ENCODE data around the gene PPM1B.
"Not testable (repeated sequence)": the region's sequence is repeated elsewhere in the genome, so short reads cannot be mapped to it uniquely, and the experiment has no call there.

Gene PPM1B

DNA sequence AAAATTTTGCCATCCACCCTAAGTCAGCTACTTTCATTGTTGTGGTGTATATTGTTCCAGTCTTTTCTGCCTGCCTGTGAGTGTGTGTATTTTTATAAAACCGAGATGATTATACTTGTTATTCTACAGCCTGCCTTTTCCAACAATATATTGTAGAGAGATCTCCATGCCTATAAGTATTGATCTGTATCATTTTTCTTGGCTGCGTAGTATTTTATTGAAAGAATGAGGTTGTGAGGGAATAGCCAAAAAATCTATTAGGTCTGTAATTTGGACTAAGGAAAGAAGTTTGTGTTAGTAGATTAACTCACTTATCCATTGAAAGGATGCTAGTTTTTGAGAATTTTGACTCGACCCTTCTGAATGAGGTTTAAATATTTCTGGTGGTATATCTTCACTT is 34.9 kb downstream of the PPM1B start:
- no peak for DNase-seq

DNA sequence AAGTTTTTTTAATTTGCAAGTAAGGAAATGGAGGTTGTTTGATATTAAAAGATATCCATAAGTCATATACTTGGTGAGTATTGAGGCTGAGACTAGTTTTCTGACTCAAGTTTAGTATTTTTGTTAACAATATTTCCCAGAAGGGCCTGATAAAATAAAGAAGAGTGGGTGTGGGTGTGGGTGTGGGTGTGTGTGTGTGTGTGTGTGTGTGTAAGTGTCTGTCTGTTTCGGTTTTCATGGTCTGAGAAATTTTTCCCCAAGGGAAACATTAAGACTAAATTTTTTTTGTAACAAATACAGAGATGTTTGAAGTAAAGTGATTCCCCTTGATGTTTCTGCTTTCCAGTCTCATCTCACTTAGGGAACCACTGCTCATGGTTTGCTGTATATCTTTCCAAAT is 36.5 kb downstream of the PPM1B start:
- DNase-seq = no peak

GRCh38 chr2:44207102-44207501 is 38.4 kb downstream of the PPM1B start:
- DNase-seq = no peak

DNA sequence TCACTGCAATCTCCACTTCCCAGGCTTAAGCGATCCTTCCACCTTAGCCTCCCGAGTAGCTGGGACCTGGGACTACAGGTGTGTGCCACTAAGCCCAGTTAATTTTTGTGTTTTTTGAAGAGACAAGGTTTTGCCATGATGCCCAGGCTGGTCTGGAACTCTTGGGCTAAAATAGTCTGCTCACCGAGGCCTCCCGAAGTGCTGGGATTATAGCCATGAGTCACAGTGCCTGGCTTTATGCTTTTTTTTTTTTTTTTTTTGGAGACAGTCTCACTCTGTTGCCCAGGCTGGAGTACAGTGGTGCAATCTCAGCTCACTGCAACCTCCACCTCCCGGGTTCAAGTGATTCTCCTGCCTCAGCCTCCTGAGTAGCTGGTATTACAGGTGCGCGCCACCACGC is 39.0 kb downstream of the PPM1B start:
- not testable (repeated sequence) for DNase-seq

GRCh38 chr2:44210362-44210761 is 41.7 kb downstream of the PPM1B start:
- DNase-seq = no peak

- no peak for DNase-seq
These were observed 42.5 kb downstream of the PPM1B start for GRCh38 chr2:44211183-44211582.

DNA sequence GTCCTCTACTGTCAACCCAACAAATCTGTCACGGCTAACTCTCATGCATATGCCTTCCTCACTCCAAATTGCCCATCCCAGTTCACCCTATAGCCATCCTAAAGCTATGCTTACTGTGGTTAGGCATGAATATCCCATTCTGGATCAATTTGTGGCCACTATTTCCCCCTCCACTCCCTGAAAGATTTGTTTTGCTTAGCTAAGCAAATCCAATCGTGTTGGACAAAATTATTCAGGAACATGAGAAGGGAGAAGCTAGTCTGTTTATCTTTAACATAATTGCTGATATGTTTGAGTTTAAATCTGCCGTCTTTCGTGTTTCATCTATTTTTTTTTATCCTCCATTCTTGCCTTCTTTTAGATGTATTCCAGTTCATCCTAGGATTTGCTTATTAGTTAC is 43.6 kb downstream of the PPM1B start:
- no peak for DNase-seq

DNA sequence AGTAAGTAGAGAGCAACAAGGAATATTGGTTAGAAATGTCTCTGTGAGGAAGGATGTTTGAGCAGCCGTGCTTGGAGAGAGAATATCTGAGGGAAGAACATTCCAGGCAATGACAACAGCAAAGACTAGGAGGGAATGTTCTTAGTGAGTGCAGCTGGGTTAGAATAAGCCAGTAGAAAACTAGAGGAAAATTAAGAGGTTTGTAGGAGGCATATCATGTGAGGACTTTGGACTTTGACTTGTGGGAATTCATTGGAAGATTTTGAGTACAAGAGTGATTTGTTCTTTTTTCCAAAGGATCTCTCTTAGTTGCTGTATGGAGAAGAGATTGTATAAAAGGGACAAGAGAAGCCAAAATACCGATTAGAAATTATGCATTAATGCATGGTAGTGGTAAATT is 47.2 kb downstream of the PPM1B start:
- no peak for DNase-seq

DNA sequence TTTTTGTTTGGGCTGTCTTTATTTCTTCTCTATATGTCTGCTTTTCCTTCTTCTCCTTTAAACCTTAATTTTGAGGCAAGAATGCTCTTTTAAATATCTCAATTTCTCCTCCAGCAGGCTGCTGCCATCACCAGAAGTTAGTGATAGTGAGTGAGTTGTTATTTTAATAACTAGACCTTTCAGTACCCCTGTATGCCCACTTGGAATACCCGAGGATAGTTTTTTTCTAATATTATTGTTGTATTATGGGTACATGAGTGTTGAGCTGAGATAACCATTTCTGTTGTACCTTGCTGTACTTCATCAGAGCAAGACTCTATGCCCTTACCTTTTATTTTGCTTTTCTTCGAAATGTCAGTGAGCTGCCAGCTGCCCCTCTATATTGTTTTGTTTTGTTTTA is 50.1 kb downstream of the PPM1B start:
- no peak for DNase-seq

DNA sequence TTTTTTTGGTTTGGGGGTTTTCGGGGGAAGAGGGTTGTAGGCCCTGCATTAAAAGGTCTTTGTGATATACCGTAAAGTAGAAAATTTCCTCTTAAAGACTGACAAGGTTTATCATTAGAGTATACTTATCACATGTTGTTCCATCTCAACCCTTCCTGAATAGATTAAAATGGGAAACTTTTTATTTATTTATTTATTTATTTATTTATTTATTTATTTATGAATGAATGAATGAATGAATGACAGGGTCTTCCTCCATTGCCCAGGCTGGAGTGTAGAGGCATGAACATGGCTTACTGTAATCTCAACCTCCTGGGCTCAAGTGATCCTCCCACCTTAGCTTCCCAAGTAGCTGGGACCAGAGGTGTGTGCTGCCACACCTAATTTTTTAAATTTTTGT is 58.1 kb downstream of the PPM1B start:
- DNase-seq = no peak

DNA sequence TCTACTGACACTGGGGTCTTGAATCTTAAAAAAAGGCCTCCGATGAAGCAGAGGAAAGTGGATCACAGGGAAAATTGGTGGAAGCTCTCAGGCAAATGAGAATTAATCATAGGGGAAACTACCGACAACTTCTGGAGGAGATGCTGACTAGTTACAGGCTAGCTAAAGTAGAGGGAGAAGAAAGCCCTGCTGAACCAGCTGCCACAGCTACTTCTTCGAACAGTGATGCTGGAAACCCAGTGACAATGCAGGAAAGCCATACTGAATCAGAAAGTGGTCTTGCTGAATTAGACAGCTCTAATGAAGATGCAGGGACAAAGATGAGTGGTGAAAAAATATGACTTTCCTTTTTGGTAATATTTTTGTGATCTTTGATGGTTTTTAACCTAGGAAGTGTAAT is 61.7 kb downstream of the PPM1B start:
- DNase-seq = no peak

DNA sequence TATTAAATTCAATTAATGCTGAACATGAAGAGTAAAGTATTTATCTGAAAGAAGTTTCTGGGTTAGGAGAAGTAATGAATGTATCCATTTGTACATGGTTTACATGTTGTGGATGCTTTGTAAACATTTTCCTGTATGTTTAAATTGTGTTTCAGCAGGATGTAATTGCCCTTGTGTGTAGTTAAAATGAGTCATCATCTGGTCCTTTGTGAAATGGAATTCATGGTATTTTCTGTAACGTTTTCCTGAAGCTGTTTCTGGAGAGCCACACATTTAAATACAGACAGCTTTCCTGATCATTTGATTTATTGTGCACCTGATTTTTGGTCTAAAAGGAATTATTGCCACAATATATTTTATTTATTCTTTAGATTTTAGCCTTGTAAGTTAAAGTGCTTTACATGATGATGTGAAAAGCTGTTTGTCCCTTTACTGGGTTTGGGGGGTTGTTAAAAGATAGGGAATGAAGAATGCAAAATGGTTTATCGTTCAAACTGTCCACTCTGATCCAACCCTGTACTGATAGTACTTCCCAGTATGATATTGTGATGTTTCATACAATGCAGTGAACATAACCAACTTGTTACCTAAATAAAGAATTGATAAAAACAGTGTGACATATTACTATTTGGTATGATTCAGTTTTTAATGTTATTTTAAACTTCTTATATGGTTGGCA is 64.9 kb downstream of the PPM1B start:
- no peak for DNase-seq

DNA sequence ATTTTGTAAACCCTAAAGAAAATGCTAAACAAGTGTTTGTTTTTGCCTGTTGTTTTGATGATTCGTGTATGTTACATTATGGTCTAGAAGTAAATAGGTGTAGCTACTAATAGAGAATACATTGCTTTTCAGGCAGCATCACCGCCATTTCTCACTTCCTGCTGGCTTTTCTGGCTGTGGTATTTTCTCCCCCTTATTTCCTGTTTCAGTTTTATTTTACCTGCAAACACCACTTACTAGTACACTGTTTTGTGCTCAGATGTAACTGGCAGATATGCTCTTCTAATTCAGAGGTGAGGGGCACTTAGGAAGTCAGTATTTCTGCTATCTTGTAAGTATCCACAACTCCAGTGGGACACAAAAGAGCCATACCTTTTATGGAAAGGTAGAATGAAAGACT is 68.5 kb downstream of the PPM1B start:
- no peak for DNase-seq

- no peak for DNase-seq
These were observed 74.2 kb downstream of the PPM1B start for GRCh38 chr2:44242904-44243303.

GRCh38 chr2:44244135-44244871 is 75.6 kb downstream of the PPM1B start:
- DNase-seq = peak; percentile 42

GRCh38 chr2:44245083-44245861 is 76.6 kb downstream of the PPM1B start:
- no peak for DNase-seq

DNA sequence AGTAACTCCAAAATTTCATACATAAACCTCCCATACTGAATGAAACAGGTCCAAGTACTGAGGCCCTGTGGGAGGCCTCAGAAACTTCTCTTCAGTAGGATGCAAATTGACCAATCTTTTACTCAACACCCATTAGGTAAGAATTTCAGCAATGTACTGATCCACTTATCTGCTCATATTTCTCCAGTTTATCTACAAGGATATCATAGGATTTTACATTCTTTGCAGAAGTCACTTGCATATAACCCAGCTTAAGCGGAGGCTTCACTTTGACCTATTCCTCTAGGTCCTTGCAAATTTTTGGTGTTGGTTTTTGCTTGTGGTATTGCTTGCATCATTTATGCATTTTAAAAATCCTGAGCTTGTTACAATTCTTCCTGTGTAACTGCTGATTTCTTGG is 77.8 kb downstream of the PPM1B start:
- no peak for DNase-seq

DNA sequence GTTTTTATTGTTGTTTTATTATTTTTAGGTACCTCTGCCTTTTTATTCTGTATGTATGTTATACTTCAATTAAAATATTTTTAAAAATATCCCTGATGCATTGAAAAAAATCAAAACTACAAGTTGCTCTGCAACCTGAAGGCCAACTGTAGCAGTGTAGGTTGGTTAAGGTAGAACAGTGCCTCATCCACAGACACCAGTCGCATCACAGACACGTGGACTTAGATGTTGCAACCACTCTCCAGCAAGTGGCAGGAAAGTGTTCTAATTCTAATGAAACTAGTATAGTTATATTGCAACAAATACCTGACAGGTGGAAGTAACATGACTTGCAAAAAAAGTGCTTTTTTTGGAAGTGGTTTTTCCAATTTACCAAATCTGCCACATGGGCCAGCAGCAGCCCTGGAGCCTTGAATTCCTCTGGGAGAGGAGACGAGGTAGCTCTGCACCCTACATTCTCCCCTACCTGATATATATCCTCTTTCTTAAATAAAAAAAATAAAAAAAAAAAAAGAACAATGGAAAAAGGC is 78.2 kb downstream of the PPM1B start:
- DNase-seq = no peak

DNA sequence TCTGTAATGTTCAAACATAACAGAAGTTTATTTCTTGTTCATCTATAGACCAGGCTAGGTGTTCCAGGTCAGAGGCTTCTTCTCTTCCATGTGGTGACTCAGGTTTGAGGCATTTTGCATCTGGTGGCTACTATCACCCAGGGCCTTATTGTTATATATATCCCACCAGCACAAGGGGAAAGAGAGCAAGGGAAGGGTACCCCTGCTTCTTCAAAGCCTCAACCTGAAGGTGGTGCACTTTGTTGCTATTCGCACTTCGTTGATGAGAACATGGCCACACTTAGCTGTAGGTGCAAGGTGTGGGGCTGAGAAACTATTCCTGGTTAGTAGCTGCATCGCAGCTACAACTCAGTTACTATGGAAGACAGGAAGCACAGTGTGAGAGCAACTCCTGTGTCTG is 79.2 kb downstream of the PPM1B start:
- no peak for DNase-seq

- DNase-seq = not testable (repeated sequence)
These were observed 80.6 kb downstream of the PPM1B start for GRCh38 chr2:44249269-44249668.

DNA sequence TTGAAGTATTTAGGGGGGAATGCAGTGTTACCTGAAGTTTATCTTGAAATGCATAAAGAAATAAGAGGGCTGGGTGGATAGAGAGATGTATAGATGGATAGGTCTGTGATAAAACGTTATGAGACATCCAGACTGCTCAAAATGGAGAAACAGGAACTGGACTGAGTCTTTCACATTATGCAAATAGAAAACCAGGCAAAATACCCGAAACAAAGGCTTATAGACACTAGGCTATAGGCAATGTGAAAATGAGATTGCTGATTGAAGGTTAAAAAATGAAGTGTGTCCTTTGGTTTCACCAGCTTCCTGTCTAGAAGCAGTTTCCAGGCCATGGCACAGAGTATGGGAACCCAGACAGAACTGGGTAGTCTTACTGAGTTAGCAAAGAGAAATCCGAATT is 81.7 kb downstream of the PPM1B start:
- DNase-seq = no peak

DNA sequence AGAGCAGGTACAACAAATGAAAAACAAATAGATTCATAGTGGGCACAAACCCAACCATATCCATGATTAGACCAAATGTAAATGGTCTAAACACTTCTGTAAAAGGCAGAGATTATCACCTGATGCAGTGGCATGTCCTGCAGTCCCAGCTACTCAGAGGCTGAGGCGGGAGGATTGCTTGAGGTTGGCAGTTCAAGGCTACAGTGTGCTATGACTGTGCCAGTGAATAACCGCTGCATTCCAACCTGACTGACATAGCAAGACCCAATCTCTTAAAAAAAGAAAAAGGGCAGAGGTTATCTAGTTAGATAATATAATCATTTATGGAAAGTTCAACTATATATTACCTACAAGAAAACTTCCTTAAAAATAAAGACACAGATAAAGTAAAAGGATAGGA is 85.3 kb downstream of the PPM1B start:
- no peak for DNase-seq

DNA sequence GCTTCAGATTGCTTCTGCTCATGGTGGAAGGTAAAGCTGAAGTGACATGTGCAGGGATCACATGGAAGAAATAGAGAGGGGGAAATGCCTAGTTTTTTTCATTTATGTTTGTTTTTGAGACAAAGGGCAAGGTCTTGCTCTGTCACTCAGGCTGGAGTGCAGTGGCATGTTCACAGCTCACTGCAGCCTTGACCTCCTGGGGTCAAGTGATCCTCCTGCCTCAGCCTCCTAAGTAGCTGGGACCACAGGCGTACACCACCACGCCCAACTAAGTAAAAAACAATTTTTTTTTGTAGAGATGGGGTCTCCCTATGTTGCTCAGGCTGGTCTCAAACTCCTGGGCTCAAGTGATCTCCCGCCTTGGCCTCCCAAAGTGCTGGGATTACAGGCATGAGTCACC is 87.0 kb downstream of the PPM1B start:
- not testable (repeated sequence) for DNase-seq

DNA sequence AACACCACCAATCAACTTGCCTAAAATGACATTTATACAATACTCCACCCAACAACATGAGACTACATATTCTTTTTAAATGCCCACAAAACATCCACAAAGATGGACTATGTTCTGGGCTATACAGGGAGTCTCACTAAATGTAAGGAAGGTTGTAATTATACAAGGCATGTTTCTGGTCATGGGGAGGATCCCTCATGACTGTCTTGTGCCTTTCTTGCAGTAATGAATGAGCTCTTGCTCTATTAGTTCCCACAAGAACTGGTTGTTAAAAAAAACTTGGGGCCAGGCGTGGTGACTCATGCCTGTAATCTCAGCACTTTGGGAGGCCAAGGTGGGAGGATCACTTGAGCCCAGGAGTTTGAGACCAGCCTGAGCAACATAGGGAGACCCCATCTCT is 89.1 kb downstream of the PPM1B start:
- not testable (repeated sequence) for DNase-seq
